Islet of Langerhans (tissue), 1 donor: ENCODE measurements around the gene SRP9.
"Not testable (repeated sequence)": the region's sequence is repeated elsewhere in the genome, so short reads cannot be mapped to it uniquely, and the experiment has no call there.

Experiments
- FAIRE-seq: peaks from one replicate; lab custom pipeline; 2011; peaks lifted over from hg19 to GRCh38; lab: Jason Lieb, UNC

SRP9 gene

DNA sequence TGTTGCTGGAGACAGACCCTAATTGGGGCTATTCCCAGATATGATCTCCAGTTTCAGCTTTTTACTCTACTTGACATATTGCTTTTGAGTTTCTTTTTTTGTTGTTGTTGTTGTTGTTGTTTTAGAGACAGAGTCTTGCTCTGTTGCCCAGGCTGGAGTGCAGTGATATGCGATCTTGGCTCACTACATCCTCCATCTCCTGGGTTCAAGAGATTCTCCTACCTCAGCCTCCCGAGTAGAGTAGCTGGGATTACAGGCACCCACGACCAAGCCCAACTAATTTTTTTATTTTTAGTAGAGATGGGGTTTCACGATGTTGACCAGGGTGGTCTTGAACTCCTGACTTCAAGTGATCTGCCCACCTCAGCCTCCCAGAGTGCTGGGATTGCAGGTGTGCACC lies 1.3 kb upstream of the SRP9 start:
- FAIRE-seq = no peak

- no peak for FAIRE-seq
Observed at GRCh38 chr1:225777058-225777582, 506 bp upstream of the SRP9 start.

- FAIRE-seq = no peak
Observed at GRCh38 chr1:225778337-225778669, 677 bp downstream of the SRP9 start.

GRCh38 chr1:225779165-225779564 lies 1.5 kb downstream of the SRP9 start:
- FAIRE-seq = not testable (repeated sequence)

- no peak for FAIRE-seq
Observed at GRCh38 chr1:225780134-225780533, 2.5 kb downstream of the SRP9 start.

DNA sequence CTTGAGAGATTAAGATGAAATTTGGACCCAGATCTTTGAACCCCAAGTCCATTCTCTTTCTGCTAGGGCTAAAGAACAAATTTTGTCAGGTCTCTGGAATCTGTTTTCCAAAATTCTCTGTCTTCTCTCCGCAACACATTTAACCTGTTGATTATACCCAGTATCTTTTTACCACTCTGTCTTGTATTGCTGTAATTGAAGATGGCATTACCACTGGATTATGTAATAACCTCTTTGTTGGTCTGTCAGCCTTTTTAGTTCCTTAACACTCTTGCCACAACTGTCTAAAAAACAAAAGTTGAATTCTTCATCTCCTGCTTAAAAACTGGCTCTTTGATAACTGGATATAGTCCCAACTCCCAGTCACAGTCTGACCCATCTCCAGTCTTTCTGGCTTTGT lies 3.0 kb downstream of the SRP9 start:
- no peak for FAIRE-seq

- peak; percentile 53 for FAIRE-seq
Observed at GRCh38 chr1:225789142-225789541, 11.5 kb downstream of the SRP9 start.

DNA sequence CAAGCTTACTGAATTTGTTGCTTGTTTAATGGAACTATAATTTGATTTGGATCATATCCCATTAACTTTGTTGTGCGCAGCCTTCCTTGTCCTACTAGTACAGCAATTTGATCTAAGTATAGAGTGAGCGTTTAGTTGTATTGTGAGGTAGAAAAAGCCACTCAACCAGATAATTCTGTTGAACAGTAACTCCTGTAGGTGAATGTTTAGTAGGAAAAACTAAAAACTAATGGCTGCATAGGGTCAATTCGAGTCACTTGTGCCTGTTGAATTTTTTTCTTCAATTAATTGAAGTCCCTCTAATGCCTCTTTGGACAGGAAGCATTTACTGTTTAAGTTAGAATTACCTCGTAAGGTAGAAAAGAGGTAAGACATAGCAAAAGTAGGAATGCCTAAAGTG lies 17.3 kb downstream of the SRP9 start:
- no peak for FAIRE-seq

- FAIRE-seq = not testable (repeated sequence)
Observed at GRCh38 chr1:225796097-225796496, 18.5 kb downstream of the SRP9 start.

GRCh38 chr1:225801146-225801545 lies 23.5 kb downstream of the SRP9 start:
- not testable (repeated sequence) for FAIRE-seq

DNA sequence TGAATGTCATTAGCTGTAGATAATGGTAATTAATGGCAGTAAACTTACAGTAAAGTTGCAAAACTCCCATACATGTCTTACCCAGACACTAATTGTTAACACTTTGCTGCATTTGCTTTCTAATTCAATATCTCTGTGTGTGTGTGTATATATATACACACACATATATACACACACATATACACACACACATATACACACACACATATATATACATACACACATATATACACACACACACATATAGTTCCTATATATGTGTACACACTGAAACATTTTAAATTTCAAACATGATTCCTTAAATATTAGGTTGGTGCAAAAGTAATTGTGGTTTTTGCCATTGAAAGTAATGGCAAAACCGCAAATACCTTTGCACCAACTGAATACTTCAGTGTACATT lies 28.6 kb downstream of the SRP9 start:
- FAIRE-seq = no peak

- not testable (repeated sequence) for FAIRE-seq
Observed at GRCh38 chr1:225806736-225807135, 29.1 kb downstream of the SRP9 start.

DNA sequence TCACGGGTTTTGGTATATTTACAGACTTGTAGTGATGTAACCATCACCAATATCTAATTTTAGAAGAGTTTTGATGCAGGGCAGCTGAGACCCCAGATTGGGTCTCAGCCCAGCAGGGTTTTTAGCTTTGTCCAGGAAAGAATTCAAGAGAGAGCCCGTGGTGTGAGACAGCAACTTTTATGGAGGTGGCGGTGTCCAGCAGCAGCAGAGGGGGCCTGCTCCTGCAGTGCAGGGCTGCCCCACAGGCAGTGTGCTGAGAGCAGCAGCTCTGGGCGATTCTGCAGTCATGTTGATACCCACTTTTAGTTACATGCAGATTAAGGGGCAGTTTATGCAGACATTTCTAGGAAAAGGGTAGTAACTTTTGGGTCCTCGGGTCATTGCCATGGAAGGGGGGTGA lies 30.5 kb downstream of the SRP9 start:
- FAIRE-seq = no peak

DNA sequence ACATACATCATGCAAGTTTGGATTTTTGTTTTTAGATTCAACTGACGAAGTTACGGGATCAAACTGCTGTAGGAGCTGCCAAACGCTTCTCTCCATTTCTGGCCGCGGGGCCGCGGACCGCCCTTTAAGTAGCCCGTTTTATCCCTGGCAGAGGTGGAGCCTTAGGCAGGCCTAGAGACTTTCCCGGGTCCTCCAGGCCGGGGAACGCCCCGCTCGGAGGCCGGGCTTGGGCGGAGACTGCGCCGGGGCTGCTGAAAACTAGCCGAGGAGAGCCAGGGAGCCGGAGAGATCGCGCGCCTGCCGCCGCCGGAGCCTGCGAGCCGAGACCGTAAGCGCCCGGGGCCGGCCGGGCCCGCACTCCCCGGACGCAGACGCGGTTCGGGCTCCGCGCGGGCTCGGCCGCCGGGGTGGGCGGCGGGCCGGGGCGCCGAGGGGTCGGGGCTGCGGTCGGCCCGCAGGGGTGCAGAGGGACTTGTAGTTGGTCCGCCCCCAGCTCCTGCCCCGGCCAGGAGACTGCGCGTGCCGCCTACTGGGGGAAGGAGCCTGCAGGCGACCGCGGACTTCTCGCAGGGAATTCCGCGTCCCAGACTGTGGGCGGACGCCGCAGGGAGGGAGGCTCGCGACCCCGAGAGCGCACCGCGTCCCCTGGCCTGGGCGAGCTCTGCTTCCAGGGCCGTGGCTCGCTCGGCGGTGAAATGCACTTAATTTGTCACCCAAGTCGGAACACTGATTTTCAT lies 32.4 kb downstream of the SRP9 start, which contains the start of gene EPHX1:
Gene EPHX1 (plus strand): TSS at position 283 of the 737 bp plus-strand sequence. CDS start 18,606 bp downstream, outside the sequence.
- FAIRE-seq = no peak

- FAIRE-seq = not testable (repeated sequence)
Observed at GRCh38 chr1:225810579-225811538, 33.2 kb downstream of the SRP9 start.

DNA sequence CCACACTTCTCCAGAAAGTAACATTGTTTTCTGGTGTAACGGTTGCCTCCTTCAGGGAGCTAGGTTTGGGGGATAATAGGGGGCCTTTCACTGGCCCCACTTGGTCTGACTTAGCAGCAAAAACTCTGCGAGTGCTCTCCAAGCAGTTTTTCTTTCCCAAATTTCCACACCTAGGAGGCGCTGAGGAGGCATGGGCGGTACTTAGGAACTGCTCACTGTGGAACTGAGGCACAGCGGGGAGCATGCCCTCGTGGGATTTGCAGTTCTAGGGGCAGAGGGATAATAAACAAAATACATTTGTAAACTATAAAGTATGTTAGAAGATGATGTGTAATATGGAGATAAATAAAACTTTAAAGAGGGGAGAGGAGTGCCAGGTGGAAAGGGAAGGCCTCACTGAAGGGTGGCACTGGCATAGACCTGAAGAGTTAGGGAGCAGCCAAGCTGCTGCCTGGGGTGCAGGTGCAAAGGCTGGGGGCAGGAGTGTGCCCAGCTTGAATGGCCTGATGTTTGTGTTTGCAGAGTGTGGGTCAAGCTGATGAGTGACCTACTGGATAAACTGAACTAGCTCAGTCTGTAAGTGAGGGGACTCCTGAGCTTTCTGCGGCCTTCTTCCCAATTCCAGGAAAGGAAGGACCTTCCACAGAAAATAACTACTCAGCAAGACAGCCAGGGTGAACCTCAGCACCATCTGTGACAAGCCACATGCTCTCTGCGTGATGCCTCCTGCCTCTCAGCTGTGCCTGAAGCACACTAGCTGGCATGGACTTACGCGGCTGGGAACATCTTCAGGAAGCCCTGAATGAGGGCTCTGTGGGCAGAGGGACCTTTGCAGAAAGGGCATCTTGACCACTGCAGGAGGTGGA lies 34.2 kb downstream of the SRP9 start:
- no peak for FAIRE-seq

GRCh38 chr1:225812488-225813213 lies 35.0 kb downstream of the SRP9 start:
- no peak for FAIRE-seq

DNA sequence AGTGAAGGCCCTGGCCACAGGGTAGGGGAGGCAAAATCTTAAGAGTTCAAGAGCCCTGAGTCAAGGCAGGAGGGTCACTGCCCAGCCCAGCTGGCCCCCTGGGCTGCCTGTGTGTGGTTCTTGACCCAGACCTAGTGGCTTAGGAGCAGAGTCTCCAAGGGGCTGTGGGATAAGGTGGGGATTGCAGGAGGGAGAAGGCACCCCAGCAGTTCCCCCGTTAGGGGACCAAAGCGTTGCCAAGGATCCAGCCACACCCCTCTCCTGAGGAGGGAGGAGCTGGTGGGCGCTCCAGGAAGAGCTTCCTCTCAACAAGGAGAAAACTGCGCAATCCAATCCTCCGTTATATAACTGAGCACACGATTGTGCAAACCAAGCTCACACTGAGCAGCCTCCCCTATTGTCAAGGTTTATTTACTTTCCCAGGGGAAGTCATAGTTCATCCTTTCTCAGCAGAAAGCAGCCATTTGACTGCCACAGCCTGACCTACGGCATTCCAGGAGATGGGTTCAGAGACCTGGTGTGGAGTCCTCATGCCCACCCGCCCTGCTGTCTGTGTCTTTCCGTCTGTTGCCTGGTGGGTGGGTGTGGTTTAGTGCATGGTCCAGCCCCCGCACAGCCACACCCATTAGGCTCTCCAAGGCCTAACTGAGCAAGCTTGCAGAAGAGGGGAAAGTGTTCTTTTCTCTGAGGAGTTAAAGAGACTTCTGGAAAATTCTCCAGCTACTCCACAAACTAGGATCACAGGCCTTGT lies 35.8 kb downstream of the SRP9 start:
- no peak for FAIRE-seq

- FAIRE-seq = no peak
Observed at GRCh38 chr1:225814381-225814780, 36.8 kb downstream of the SRP9 start.

- FAIRE-seq = not testable (repeated sequence)
Observed at GRCh38 chr1:225815090-225815489, 37.5 kb downstream of the SRP9 start.
